H1 (cell line): ENCODE data around the gene SH3GL1. TPM values are rescaled to one million over a fixed set of nuclear protein-coding genes. Genes with fewer than 3 reads are reported as not detected.

Source experiments
- CTCF ChIA-PET: fragments of 300-600 bp; sonication (Branson Sonifier 250); formaldehyde crosslinking; loops from one replicate; lab custom pipeline; 2021; ENCODE audit not compliant: partially characterized antibody; lab: Charles Lee
- POLR2A ChIA-PET: fragments of 300-600 bp; sonication (Branson Sonifier 250); formaldehyde crosslinking; loops from one replicate; lab custom pipeline; 2021; ENCODE audit warnings: inconsistent platforms; ENCODE audit not compliant: partially characterized antibody; lab: Charles Lee
- DNase-seq, 2 experiments: peaks; one replicate each; pipeline versions ENCODE4 v3.0.0 to v3.0.0-alpha.2; 2010 to 2022; ENCODE audit warnings: low spot score in 2 of 2, low read depth in 1 of 2, mixed read lengths in 1 of 2
- FAIRE-seq: peaks from 2 replicates; lab custom pipeline; 2011; peaks lifted over from hg19 to GRCh38; lab: Jason Lieb, UNC
- H2AFZ ChIP-seq: 2 replicates; pipeline ENCODE4 v1.8.1; 2012; ENCODE audit warnings: low read length, inconsistent platforms
- H2AK5ac ChIP-seq: 2 replicates; pipeline ENCODE4 v1.6.1; 2013; ENCODE audit warnings: low read depth, low read length
- H2BK120ac ChIP-seq: replicated peaks from 2 replicates; pipeline ENCODE3; 2013; ENCODE audit warnings: low read depth, low read length, inconsistent platforms
- H2BK12ac ChIP-seq: 2 replicates; pipeline ENCODE4 v1.6.1; 2013; ENCODE audit warnings: low read depth, low read length
- H2BK15ac ChIP-seq: 2 replicates; pipeline ENCODE4 v1.6.1; 2013; ENCODE audit warnings: low read length
- H2BK20ac ChIP-seq: 2 replicates; pipeline ENCODE4 v1.6.1; 2013; ENCODE audit warnings: low read length
- H2BK5ac ChIP-seq: 2 replicates; pipeline ENCODE4 v1.6.1; 2013; ENCODE audit warnings: low read depth, low read length
- H3K14ac ChIP-seq: 2 replicates; pipeline ENCODE4 v1.6.1; 2013; ENCODE audit warnings: inconsistent platforms; ENCODE audit not compliant: insufficient read length
- H3K18ac ChIP-seq: 2 replicates; pipeline ENCODE4 v1.6.1; 2013; ENCODE audit warnings: low read length; ENCODE audit errors: extremely low read depth
- H3K23ac ChIP-seq: 2 replicates; pipeline ENCODE4 v1.6.1; 2013; ENCODE audit warnings: inconsistent platforms; ENCODE audit not compliant: insufficient read length
- H3K23me2 ChIP-seq: 2 replicates; pipeline ENCODE4 v1.6.1; 2013; ENCODE audit warnings: low read depth, low read length
- H3K27ac ChIP-seq: 2 replicates; pipeline ENCODE4 v1.6.1; 2011; ENCODE audit warnings: low read depth, low read length, inconsistent platforms
- H3K27me3 ChIP-seq, 4 experiments: replicated peaks in 1 of 4; 1 replicate in 1 of 4; 2 replicates in 3 of 4; pipeline versions ENCODE4 v1.6.1 to v1.8.1; 2011 to 2013; ENCODE audit warnings: low read length in 3 of 4, mild to moderate bottlenecking in 3 of 4, inconsistent platforms in 2 of 4, mixed read lengths in 2 of 4, moderate library complexity in 1 of 4; ENCODE audit not compliant: control insufficient read depth in 3 of 4, insufficient read depth in 3 of 4; ENCODE audit errors: extremely low read depth in 1 of 4
- H3K36me3 ChIP-seq, 4 experiments: 2 replicates each; pipeline versions ENCODE4 v1.6.1 to v1.8.1; 2011 to 2013; ENCODE audit warnings: mild to moderate bottlenecking in 4 of 4, low read length in 3 of 4, moderate library complexity in 2 of 4, control low read depth in 1 of 4, inconsistent platforms in 1 of 4; ENCODE audit not compliant: insufficient read depth in 4 of 4, control insufficient read depth in 2 of 4
- H3K4ac ChIP-seq: replicated peaks from 2 replicates; pipeline ENCODE3; 2013; ENCODE audit warnings: low read length, low read depth, mixed read lengths, inconsistent platforms; ENCODE audit not compliant: insufficient read length
- H3K4me1 ChIP-seq, 4 experiments: replicated peaks in 1 of 4; 1 replicate in 1 of 4; 2 replicates in 3 of 4; pipeline versions ENCODE4 v1.6.1 to v1.8.1; 2011 to 2013; ENCODE audit warnings: low read length in 3 of 4, inconsistent platforms in 2 of 4, mixed read lengths in 1 of 4; ENCODE audit not compliant: insufficient read depth in 4 of 4, control insufficient read depth in 3 of 4
- H3K4me2 ChIP-seq, 2 experiments: 2 replicates each; pipeline versions ENCODE4 v1.6.1 to v1.8.1; 2011 to 2013; ENCODE audit warnings: low read depth in 2 of 2, low read length in 2 of 2, control low read depth in 1 of 2, inconsistent platforms in 1 of 2, mild to moderate bottlenecking in 1 of 2; ENCODE audit not compliant: insufficient read depth in 1 of 2
- H3K4me3 ChIP-seq, 4 experiments: fragments of 200-600, 300-600 bp in 1 of 4; sonication (generic), shearing (Covaris generic), sonication (Bioruptor Twin) in 1 of 4; 2 replicates each; pipeline versions ENCODE4 v1.5.1 to v1.8.1; 2011 to 2016; ENCODE audit warnings: low read length in 4 of 4, low read depth in 3 of 4, control low read depth in 2 of 4, inconsistent platforms in 2 of 4, mild to moderate bottlenecking in 2 of 4, mixed read lengths in 1 of 4, moderate library complexity in 1 of 4; ENCODE audit not compliant: insufficient read depth in 2 of 4; ENCODE audit errors: extremely low read depth in 1 of 4
- H3K56ac ChIP-seq: replicated peaks from 2 replicates; pipeline ENCODE3; 2013; ENCODE audit warnings: low read depth, mild to moderate bottlenecking, mixed read lengths, low read length, inconsistent platforms; ENCODE audit not compliant: insufficient read length
- H3K79me1 ChIP-seq: 2 replicates; pipeline ENCODE4 v1.6.1; 2013; ENCODE audit warnings: low read depth, low read length, control low read depth
- H3K79me2 ChIP-seq, 2 experiments: 2 replicates each; pipeline versions ENCODE4 v1.6.1 to v1.8.1; 2012 to 2013; ENCODE audit warnings: low read length in 2 of 2, mild to moderate bottlenecking in 2 of 2, inconsistent platforms in 1 of 2; ENCODE audit not compliant: insufficient read depth in 2 of 2, control insufficient read depth in 1 of 2
- H3K9ac ChIP-seq, 4 experiments: replicated peaks in 1 of 4; 1 replicate in 1 of 4; 2 replicates in 3 of 4; pipeline versions ENCODE4 v1.6.1 to v1.8.1; 2011 to 2013; ENCODE audit warnings: low read depth in 3 of 4, low read length in 3 of 4, control low read depth in 2 of 4, mild to moderate bottlenecking in 2 of 4, moderate library complexity in 2 of 4, inconsistent platforms in 1 of 4; ENCODE audit errors: extremely low read depth in 1 of 4
- H3K9me3 ChIP-seq, 2 experiments: 2 replicates each; pipeline versions ENCODE4 v1.6.1 to v1.8.1; 2012 to 2013; ENCODE audit warnings: mild to moderate bottlenecking in 2 of 2, moderate library complexity in 2 of 2, control low read depth in 1 of 2, inconsistent platforms in 1 of 2, low read depth in 1 of 2, low read length in 1 of 2, mixed read lengths in 1 of 2; ENCODE audit not compliant: insufficient read depth in 2 of 2
- H4K20me1 ChIP-seq, 2 experiments: replicated peaks in 1 of 2; 2 replicates each; pipeline versions ENCODE3 to v1.8.1; 2011 to 2013; ENCODE audit warnings: inconsistent platforms in 2 of 2, low read length in 2 of 2, mild to moderate bottlenecking in 1 of 2; ENCODE audit not compliant: insufficient read depth in 2 of 2, control insufficient read depth in 1 of 2
- H4K5ac ChIP-seq: 2 replicates; pipeline ENCODE4 v1.6.1; 2013; ENCODE audit warnings: low read length, low read depth, mixed read lengths, inconsistent platforms; ENCODE audit not compliant: insufficient read length
- H4K8ac ChIP-seq: 2 replicates; pipeline ENCODE4 v1.8.0; 2013; ENCODE audit warnings: mild to moderate bottlenecking, moderate library complexity, low read length, inconsistent platforms; ENCODE audit not compliant: insufficient read depth; ENCODE audit errors: extremely low read depth
- H4K91ac ChIP-seq: replicated peaks from 2 replicates; pipeline ENCODE3; 2013; ENCODE audit warnings: low read length, mixed read lengths, inconsistent platforms; ENCODE audit not compliant: insufficient read length
- EGR1 ChIP-seq: IDR thresholded peaks from 2 replicates; pipeline ENCODE4 v1.6.1; 2011; ENCODE audit warnings: low read depth, low read length, borderline replicate concordance
- SAP30 ChIP-seq: fragments of 300-600 bp; sonication (generic); IDR thresholded peaks from 2 replicates; pipeline ENCODE4 v1.7.1; 2012; ENCODE audit warnings: low read length, moderate library complexity, mild to moderate bottlenecking, inconsistent platforms; ENCODE audit not compliant: insufficient read depth, insufficient replicate concordance
- WGBS, 2 experiments: shearing (Covaris generic) in 1 of 2; methylation state at CpG; one replicate each; pipeline versions ENCODE4 v1.1.6 to v1.1.7; 2013 to 2015; ENCODE audit warnings: low lambda C conversion rate in 2 of 2, mixed read lengths in 2 of 2, inconsistent platforms in 1 of 2, low coverage in 1 of 2, missing lambda C conversion rate in 1 of 2; ENCODE audit not compliant: insufficient replicate concordance in 2 of 2, insufficient coverage in 1 of 2, insufficient read length in 1 of 2; ENCODE audit errors: extremely low coverage in 1 of 2, missing lambda C conversion rate in 1 of 2; 5-methylcytosine and 5-hydroxymethylcytosine counted together
- polyA plus RNA-seq, 7 experiments: library from polyadenylated mRNA; depleted of rRNA in 3 of 7; stranded (reverse) in 5 of 7; unstranded in 2 of 7; fragments of >200 nt in 5 of 7; fragments of 200-250 nt in 2 of 7; gene quantifications; 1 replicate in 5 of 7; 2 replicates in 1 of 7; 4 replicates in 1 of 7; pipeline versions ENCODE4 v1.2.1 to v1.2.3, GENCODE V29; 2011 to 2013; ENCODE audit warnings: missing spikeins in 2 of 7, mixed read lengths in 2 of 7
- total RNA-seq: library from RNA; stranded (reverse); fragmentation: NEBNext Ultra II Directional; extraction: Animal tissue kit (Norgen Biotek cat#: 25700); gene quantifications from 2 replicates; pipeline ENCODE4 v1.2.1, GENCODE V29; 2021

Gene SH3GL1
- total and polyA plus RNA-seq, 2 of the 8 experiments (the other 6 are each of a cell fraction or from before 2014, with no cell fraction given) = 81.5 to 102 TPM

GRCh38 chr19:4342314-4342614 is 58.1 kb downstream of the SH3GL1 start:
- WGBS, 2 experiments = 12% methylated on average over 10 of the region's 10 CpGs; no CpG with 5 or more reads in 1 of the 2 experiments
- Histone ChIP-seq H3K27ac (peak overlapping the region; percentile 93), H2AFZ (no peak overlapping the region), H2AK5ac (no peak overlapping the region), H3K23me2 (peaks cover 20% of the 10 kb centered on the region), H4K20me1 (peaks cover 0 to 5% of the 10 kb centered on the region in 2 experiments), H3K4me2 (peak overlapping the region; percentile 62 to 84), H3K23ac (no peak overlapping the region), H3K36me3 (peaks cover 0 to 9% (median 3%) of the 10 kb centered on the region in 4 experiments; a peak in 2 of 8 replicates), H3K4me1 (peaks cover 0 to 17% (median 8%) of the 10 kb centered on the region in 4 experiments; a peak in 6 of 7 replicates), H3K9me3 (no peaks in the 10 kb centered on the region), H3K9ac (peak overlapping the region; percentile 78 to 91 (median 90)), H3K4me3 (peak overlapping the region; percentile 59 to 76 (median 70)), H3K4ac (peak overlapping the region; percentile 46), H3K14ac (no peak overlapping the region), H4K8ac (peak overlapping the region; percentile 97), H2BK5ac (peak overlapping the region; percentile 88; the same call in 1 of the 2 replicates), H3K79me2 (peaks cover 0 to 5% of the 10 kb centered on the region in 2 experiments; a peak in 1 of 4 replicates), H3K27me3 (no peaks in the 10 kb centered on the region), H3K18ac (peak overlapping the region; percentile 99), H4K91ac (peak overlapping the region; percentile 84), H2BK120ac (peak overlapping the region; percentile 28), H3K79me1 (no peaks in the 10 kb centered on the region), H3K56ac (peak overlapping the region; percentile 98), H2BK15ac (0 out of 2 replicates have a peak overlapping the region, but pooled peaks have one; percentile 46), H4K5ac (peak overlapping the region; percentile 90), H2BK20ac (no peak overlapping the region), H2BK12ac (no peak overlapping the region)
- CTCF ChIA-PET = interaction anchor here (0.8 to 20.4 kb wide), 9 partner anchors 8 to 70 kb away, joined by 3 to 311 read pairs (median 4); partner anchors contain the start of genes SH3GL1 and SHD
- DNase-seq = no peak
- 0 out of 2 replicates have a peak, but pooled peaks have one; percentile 13 for TF ChIP-seq EGR1
- TF ChIP-seq SAP30 = no peak
- POLR2A ChIA-PET = interaction anchor here (0.8 to 5.6 kb wide), 28 partner anchors 10 to 165 kb away, joined by 3 to 72 read pairs (median 6); partner anchors contain the start of genes CHAF1A, FSD1 and YJU2
- FAIRE-seq = no peak
